Activated gamma-delta T cell treated with Interleukin-2 at 50 U/mL for 16 hours (primary cell): Measurements from ENCODE around the gene CYP2C9.
"Not testable (repeated sequence)": the region's sequence is repeated elsewhere in the genome, so short reads cannot be mapped to it uniquely, and the experiment has no call there.

ENCODE experiments used
- DNase-seq: peaks from one replicate; pipeline ENCODE4 v3.0.0-alpha.2; 2020

Gene CYP2C9

GRCh38 chr10:94938383-94938782 lies at the start of gene CYP2C9:
Gene CYP2C9, plus strand, starts transcription at chr10:94938658. Its CDS starts 25 bp downstream, at chr10:94938683.
- no peak for DNase-seq

- no peak for DNase-seq
These were observed 49.3 kb upstream of the CYP2C9 start for GRCh38 chr10:94889123-94889522.

DNA sequence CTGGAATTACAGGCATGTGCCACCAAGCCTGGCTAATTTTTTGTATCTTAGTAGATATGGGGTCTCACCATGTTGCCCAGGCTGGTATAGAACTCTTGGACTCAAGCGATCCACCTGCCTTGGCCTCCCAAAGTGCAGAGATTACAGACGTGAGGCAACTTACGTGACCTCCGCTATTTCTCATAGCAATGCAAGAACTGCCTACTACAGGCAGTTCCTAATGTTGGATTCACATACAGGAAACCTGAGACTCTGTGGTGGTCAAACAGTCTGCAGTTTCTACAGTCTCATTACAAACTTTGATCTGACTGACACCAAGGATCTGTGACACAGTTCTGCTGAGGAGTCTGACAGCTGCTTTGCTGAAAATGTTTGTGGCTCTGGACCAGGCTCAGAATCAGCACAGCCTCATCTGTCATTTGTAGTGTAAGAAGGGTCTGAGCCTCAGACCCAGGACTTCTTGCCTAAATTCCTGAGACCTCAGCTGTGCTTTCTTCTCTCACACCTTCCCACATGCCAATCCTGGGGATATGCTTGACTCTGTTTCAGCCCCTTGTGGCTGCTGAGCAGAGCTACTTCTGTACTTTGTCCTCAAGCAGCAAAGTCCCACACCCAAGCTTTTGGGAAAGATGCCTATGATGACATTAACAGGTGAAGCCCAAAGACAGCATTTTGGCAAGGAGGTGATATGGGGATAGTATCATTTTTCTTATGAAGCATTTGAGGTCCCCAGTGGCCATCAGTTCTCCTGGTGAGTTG lies 48.0 kb upstream of the CYP2C9 start:
- no peak for DNase-seq

DNA sequence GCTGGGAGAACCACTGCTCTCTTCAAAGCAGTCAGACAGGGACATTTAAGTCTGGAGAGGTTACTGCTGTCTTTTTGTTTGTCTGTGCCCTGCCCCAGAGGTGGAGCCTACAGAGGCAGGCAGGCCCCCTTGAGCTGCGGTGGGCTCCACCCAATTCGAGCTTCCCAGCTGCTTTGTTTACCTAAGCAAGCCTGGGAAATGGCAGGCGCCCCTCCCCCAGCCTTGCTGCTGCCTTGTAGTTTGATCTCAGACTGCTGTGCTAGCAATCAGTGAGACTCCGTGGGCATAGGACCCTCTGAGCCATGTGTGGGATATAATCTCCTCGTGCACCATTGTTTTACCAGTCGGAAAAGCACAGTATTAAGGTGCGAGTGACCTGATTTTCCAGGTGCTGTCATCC lies 40.0 kb upstream of the CYP2C9 start:
- DNase-seq: not testable (repeated sequence)

- DNase-seq: no peak
These were observed 36.4 kb upstream of the CYP2C9 start for GRCh38 chr10:94902080-94902479.

DNA sequence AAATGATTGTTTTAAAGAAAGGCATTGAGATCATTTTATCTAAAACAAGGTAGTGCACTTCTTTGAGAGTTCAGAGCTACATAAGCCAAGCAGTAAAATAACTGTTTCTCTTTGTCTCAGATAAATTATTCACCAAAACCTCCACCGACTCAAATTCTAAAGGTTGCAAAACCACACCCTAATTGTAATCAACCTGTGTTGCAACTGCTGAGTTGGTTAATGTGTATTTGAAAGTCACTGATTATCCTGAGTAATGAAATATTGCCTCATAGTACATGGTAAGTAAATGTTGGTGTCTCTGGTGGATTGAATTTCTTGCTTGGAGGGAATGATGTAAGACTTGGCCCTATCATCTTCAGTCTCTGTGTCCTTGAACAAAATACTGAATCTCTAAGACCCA lies 35.9 kb upstream of the CYP2C9 start:
- no peak for DNase-seq

DNA sequence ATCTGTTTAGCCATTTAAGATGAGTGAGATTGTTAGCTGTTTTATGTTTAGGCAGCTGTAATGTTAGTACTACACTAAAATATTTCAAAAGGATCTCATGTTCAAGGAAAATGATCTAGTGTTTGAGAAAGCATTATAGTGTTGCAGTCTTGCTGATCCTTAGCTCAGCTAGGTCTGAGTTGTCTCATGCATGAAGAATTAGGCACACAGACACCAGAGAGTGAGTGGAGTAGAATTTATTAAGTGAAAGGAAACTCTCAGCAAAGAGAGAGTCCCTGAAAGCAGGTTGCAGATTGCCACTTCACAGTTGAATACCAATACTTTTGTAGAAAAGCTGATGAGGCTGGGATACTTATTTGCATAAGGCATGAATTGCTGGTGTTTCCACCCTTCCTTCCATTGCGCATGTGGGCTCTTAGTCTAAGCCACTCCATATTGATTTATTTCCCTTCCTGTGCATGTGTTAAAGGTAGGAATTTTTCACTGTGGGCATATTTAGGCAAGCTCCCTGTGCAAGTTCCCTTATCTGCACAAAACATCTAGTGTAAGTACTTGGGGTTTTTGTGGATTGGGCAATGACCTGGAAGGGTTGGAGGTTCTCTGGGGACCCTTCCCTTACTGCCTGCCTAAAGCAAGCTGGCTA lies 33.8 kb upstream of the CYP2C9 start:
- DNase-seq: not testable (repeated sequence)

GRCh38 chr10:94916423-94916822 lies 22.0 kb upstream of the CYP2C9 start:
- no peak for DNase-seq

- DNase-seq: no peak
These were observed 1.7 kb upstream of the CYP2C9 start for GRCh38 chr10:94936721-94937120.

GRCh38 chr10:94943432-94944103 lies 5.1 kb downstream of the CYP2C9 start:
- DNase-seq: not testable (repeated sequence)

- DNase-seq: not testable (repeated sequence)
These were observed 7.7 kb downstream of the CYP2C9 start for GRCh38 chr10:94946181-94946580.

DNA sequence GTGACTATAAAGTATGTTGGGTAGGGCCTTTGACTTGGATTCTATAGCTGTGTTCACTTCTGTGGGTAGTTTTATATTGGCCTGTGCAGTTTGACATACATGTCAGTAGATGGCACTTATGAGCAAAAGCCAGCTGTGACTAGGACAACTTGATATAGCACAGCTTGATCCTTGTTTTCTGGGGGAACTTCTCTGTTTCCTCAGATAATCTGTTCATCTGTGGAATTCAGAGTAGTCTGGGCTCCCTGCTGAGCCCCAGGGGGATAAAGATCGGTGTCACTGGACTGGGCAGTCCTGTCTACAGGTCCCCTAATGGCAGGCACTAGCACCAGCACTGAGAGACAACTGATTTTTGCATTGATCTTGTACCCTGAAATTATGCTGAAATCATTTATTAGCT lies 25.4 kb downstream of the CYP2C9 start:
- no peak for DNase-seq

DNA sequence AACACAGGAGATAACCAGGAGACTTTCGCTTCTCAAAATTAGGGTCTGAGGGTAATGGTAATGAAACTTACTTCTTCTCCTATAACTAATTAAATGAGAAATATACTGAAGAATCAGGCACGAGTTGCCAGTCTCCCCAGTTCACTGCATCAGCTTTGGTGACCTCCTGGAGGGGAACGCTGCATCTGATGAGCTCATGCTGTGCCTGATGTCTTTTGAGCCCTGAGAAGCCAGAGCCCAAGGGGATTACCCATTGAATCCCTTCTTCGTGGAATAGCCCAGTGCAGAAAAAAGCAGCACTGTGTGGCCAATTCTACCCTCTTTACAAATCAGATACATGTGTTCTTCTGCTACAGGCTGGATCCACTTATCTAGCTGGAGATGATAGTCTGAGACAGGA lies 45.1 kb downstream of the CYP2C9 start:
- DNase-seq: no peak

GRCh38 chr10:94989192-94989591 lies 50.7 kb downstream of the CYP2C9 start:
- no peak for DNase-seq

- no peak for DNase-seq
These were observed 52.9 kb downstream of the CYP2C9 start for GRCh38 chr10:94991243-94991888.

DNA sequence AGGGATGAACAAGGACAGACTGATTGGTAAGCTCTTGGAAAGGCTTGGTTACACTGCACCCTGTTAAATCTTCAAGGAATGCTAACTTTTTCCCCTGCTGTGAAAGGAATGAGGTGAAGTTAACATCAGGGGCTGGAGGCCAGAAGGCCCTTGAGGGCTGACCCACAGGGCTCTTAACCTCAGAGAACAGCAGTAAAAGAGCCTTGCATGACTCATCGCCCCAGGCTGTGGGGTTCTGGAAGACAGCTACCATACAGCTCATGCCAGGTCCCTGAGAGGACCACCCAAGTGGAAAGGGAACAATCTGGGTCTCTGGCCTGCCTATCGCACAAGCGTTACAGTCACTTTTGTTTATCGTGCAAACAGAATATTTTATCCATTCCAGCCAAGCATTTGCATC lies 54.4 kb downstream of the CYP2C9 start:
- DNase-seq: no peak

DNA sequence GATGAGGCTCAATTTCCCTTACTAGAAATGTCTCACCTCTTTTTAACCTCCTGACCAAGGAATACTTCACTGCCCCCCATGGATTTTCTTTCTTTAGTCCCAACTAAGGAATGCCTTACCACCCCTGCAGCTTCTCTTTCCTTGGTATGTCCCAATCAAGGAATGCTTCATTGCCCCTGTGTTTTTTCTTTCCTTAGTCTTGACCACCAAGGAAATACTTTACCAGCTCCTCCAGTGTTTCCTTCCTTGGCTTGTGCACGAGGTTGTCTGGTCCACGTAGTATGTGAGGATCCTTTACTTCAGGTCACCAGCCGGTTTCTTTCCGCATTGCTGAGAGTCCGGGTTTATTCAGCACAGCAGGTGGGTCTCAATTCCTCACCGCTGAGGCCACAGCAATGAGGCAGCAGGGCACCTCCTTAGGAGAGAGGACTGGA lies 59.3 kb downstream of the CYP2C9 start:
- no peak for DNase-seq

GRCh38 chr10:95026461-95026860 lies 88.0 kb downstream of the CYP2C9 start:
- no peak for DNase-seq

- DNase-seq: no peak
These were observed 93.2 kb downstream of the CYP2C9 start for GRCh38 chr10:95031656-95032055.

DNA sequence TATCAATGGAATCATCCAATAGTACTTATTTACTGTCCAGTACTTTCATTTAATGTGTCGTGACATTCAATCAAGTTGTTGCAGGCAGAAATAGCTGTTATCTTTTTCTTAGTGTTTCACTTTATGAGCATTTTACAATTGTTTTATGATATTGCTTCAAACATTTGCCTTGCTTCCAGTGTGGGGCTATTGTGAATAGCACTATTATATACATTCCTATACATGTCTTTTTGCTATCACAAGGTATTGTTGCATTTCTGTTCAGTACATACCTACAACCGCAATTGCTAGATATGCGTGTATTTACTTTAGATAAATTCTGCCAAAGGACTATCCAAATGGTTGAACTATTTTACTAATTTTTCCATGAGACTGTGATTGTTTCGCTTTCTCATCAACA lies 95.9 kb downstream of the CYP2C9 start:
- DNase-seq: no peak

- DNase-seq: no peak
These were observed 97.2 kb downstream of the CYP2C9 start for GRCh38 chr10:95035332-95036295.

- DNase-seq: no peak
These were observed 100.8 kb downstream of the CYP2C9 start for GRCh38 chr10:95039281-95039680.
